Activated CD4-positive, alpha-beta T cell treated with anti-CD3 and anti-CD28 coated beads, Interleukin-2, amount 10 ng/mL, durations not matched to agents 24 days and 14 days (primary cell): Measurements from ENCODE around the gene PCDH8. TPM values are rescaled to one million over a fixed set of nuclear protein-coding genes. Genes with fewer than 3 reads are reported as not detected.

Experiments used
- DNase-seq: peaks from one replicate; pipeline ENCODE4 v3.0.0; 2022
- H3K27ac Mint-ChIP-seq: one replicate; pipeline ENCODE4 v1.8.0; 2022; ENCODE audit warnings: mild to moderate bottlenecking, mixed read lengths
- H3K27me3 Mint-ChIP-seq: one replicate; pipeline ENCODE4 v1.8.0; 2022; ENCODE audit warnings: mixed read lengths
- H3K36me3 Mint-ChIP-seq: one replicate; pipeline ENCODE4 v1.8.0; 2022; ENCODE audit warnings: low read depth, mild to moderate bottlenecking, mixed read lengths
- H3K4me1 Mint-ChIP-seq: one replicate; pipeline ENCODE4 v1.8.0; 2021; ENCODE audit warnings: mixed read lengths
- H3K4me3 Mint-ChIP-seq: one replicate; pipeline ENCODE4 v1.8.0; 2022; ENCODE audit warnings: mild to moderate bottlenecking, moderate library complexity, mixed read lengths
- H3K9me3 Mint-ChIP-seq: one replicate; pipeline ENCODE4 v1.8.0; 2021; ENCODE audit warnings: mixed read lengths
- intact Hi-C: fragments of 100-400 bp; cut with micrococcal nuclease; formaldehyde crosslinking; loops from one replicate; pipeline ENCODE4 v1.15.1; 2023
- total RNA-seq: library from RNA; stranded (reverse); gene quantifications from 2 replicates; pipeline ENCODE4 v1.2.3, GENCODE V29; 2022

The PCDH8 gene, protein sequence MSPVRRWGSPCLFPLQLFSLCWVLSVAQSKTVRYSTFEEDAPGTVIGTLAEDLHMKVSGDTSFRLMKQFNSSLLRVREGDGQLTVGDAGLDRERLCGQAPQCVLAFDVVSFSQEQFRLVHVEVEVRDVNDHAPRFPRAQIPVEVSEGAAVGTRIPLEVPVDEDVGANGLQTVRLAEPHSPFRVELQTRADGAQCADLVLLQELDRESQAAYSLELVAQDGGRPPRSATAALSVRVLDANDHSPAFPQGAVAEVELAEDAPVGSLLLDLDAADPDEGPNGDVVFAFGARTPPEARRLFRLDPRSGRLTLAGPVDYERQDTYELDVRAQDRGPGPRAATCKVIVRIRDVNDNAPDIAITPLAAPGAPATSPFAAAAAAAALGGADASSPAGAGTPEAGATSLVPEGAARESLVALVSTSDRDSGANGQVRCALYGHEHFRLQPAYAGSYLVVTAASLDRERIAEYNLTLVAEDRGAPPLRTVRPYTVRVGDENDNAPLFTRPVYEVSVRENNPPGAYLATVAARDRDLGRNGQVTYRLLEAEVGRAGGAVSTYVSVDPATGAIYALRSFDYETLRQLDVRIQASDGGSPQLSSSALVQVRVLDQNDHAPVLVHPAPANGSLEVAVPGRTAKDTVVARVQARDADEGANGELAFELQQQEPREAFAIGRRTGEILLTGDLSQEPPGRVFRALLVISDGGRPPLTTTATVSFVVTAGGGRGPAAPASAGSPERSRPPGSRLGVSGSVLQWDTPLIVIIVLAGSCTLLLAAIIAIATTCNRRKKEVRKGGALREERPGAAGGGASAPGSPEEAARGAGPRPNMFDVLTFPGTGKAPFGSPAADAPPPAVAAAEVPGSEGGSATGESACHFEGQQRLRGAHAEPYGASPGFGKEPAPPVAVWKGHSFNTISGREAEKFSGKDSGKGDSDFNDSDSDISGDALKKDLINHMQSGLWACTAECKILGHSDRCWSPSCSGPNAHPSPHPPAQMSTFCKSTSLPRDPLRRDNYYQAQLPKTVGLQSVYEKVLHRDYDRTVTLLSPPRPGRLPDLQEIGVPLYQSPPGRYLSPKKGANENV
- total RNA-seq, result not detected in 2 replicates

DNA sequence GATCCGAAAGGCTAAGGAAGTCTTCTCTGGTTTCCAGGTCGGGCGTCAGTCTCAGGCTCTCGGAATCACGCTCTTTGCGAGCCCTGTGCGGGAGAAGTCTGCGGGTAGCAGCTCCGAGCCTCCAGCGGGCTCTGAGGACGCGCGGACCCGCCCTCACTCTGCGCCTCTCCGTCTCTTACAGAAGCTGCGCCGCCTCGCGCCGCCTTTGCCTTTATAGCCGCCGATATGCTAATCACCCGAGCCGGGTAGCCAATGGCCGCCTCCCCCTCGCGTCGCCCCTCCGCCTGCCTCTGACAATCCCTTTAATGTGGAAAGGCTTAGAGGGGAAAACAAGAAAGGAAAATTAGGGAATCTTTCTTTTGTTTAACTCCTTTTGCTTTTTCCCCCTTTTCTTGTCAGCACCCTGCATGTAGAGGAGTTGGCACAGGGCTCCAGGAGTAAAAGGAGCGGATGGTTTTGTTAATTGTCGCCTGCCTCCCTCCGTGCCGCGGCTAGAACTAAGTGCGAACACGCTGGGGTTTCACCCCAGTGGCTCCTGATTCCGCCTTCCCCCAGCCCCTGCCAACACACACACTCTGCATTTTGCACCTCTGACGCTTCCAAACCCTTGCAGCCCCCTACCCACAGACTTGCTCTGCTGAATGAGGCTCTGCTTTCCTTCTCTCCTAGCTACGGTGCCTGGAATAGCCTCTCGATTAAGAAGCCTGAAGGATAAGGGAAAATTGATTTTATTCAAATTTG, at the start of gene PCDH8:
Gene PCDH8, minus strand, starts transcription at position 186 of the 741 bp plus-strand sequence. CDS start 204 bp downstream, outside the sequence.
- Mint-ChIP-seq H3K4me3 (peak within 1 kb of the TSS; percentile 39), H3K27ac (peak within 1 kb of the TSS; percentile 58)
- no peak for DNase-seq

GRCh38 chr13:52896827-52897659, 48.6 kb upstream of the PCDH8 start:
- no peaks in the 10 kb centered on the region for H3K36me3 Mint-ChIP-seq
- no peaks in the 10 kb centered on the region for H3K9me3 Mint-ChIP-seq
- DNase-seq, result peak; percentile 58
- intact Hi-C loops, result no loop called here
- no peak overlapping the region for H3K4me3 Mint-ChIP-seq
- H3K4me1 Mint-ChIP-seq, result no peaks in the 10 kb centered on the region
- peaks cover 3% of the 10 kb centered on the region for H3K27me3 Mint-ChIP-seq
- no peak overlapping the region for H3K27ac Mint-ChIP-seq

More for the DNA sequence above, at the start of gene PCDH8:
- peaks cover 11% of the 10 kb centered on the region for H3K4me1 Mint-ChIP-seq
- intact Hi-C loops, result loop anchor here (5.0 kb wide), 2 partner anchors 181 to 231 kb away; no protein-coding TSS in a partner anchor
- peaks cover 65% of the 10 kb centered on the region for H3K27me3 Mint-ChIP-seq
- peaks cover 19% of the 10 kb centered on the region for H3K9me3 Mint-ChIP-seq
- H3K36me3 Mint-ChIP-seq, result peaks cover 8% of the 10 kb centered on the region

DNA sequence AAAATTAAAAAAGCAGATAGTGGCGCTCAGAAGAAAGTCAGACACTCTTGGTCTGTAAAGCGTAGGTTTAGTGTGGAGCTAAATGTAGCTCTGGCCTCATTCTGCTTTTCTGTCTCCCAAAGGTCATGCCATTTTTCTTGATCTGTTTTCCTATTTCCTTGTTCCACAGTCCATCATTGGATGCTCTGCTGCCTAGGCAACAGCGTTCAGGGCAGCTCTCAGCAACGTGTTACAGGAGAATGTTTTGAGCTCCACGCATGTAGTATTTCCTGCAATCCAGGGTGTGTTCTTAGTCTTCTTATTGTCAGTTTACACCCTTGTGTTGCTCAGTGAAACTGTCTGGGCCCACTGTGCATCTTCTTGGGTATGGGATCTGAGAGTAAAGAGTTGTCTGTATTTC, 46.0 kb upstream of the PCDH8 start:
- Mint-ChIP-seq H3K27me3 (peaks cover 6% of the 10 kb centered on the region), H3K36me3 (no peaks in the 10 kb centered on the region), H3K4me1 (no peaks in the 10 kb centered on the region), H3K27ac (no peak overlapping the region), H3K9me3 (no peaks in the 10 kb centered on the region), H3K4me3 (no peak overlapping the region)
- intact Hi-C loops, result no loop called here
- no peak for DNase-seq

DNA sequence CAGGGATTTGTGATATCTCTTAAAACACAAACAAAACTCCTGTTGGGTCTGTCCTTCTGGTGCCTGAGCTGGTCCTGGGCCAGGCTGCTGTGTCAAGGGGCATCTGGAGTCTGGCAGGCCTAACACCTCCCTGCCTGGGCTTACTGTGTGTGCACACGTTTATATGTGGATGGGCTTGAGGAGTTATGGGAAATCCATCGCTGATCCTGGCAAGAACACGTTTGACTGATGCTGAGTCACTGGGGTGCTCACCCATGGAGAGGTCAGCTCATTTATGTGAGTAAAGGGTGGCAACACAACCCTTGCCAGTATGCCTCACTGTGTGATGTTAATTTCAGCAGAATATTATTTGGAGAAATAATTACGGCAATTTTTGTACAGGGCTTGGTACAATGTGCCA, 44.5 kb upstream of the PCDH8 start:
- intact Hi-C loops, result no loop called here
- Mint-ChIP-seq H3K36me3 (no peaks in the 10 kb centered on the region), H3K27ac (no peak overlapping the region), H3K27me3 (peaks cover 6% of the 10 kb centered on the region), H3K4me3 (no peak overlapping the region), H3K4me1 (no peaks in the 10 kb centered on the region), H3K9me3 (no peaks in the 10 kb centered on the region)
- no peak for DNase-seq

DNA sequence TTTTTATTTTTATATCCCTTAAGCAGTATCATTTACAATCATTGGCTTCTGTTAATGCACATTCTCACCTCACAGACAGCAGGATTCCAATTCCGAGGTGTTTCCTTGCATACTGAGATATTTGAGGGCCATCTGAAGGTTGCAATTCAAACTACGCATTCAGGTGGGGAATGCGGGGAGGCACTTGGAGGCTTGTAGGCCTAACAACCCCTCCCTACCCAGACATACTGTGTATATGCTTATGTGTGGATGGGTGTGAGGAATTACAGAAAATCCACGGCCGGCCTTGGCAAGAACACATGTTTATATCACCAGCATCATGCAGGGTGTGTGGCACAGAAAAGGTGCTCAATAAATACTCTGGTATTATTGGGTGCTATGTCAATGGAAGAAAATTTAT, 43.3 kb upstream of the PCDH8 start:
- Mint-ChIP-seq H3K4me3 (no peak overlapping the region), H3K36me3 (no peaks in the 10 kb centered on the region), H3K27ac (no peak overlapping the region), H3K4me1 (no peaks in the 10 kb centered on the region), H3K27me3 (peaks cover 6% of the 10 kb centered on the region), H3K9me3 (no peaks in the 10 kb centered on the region)
- intact Hi-C loops, result no loop called here
- DNase-seq, result no peak

GRCh38 chr13:52887165-52887564, 38.7 kb upstream of the PCDH8 start:
- H3K4me3 Mint-ChIP-seq, result no peak overlapping the region
- intact Hi-C loops, result no loop called here

DNA sequence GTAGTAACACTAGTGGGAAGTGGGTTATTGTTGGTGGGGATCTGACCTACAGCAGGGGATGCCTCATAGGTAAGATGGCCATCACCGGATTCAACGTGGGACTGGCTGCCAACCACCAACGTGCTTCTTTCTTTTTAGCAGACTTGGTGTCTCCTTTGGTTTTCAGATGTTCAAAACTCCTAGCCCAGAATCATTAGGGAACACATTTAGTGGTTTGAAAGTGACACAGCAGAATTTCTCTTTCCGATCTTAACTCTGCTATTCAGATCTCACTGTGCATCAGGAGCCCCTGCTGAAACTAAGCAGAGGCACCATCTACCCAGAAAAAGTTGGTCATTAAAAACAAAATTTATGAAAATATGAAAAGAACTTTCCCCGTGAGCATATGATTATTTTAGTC, 36.7 kb upstream of the PCDH8 start:
- H3K4me3 Mint-ChIP-seq, result no peak overlapping the region
- H3K27ac Mint-ChIP-seq, result no peak overlapping the region
- H3K27me3 Mint-ChIP-seq, result no peaks in the 10 kb centered on the region
- H3K9me3 Mint-ChIP-seq, result no peaks in the 10 kb centered on the region
- no peak for DNase-seq
- intact Hi-C loops, result no loop called here
- H3K4me1 Mint-ChIP-seq, result no peaks in the 10 kb centered on the region
- no peaks in the 10 kb centered on the region for H3K36me3 Mint-ChIP-seq

More at GRCh38 chr13:52887165-52887564, 38.7 kb upstream of the PCDH8 start:
- Mint-ChIP-seq H3K27me3 (peaks cover 4% of the 10 kb centered on the region), H3K27ac (no peak overlapping the region), H3K36me3 (no peaks in the 10 kb centered on the region), H3K9me3 (no peaks in the 10 kb centered on the region), H3K4me1 (no peaks in the 10 kb centered on the region)
- no peak for DNase-seq

- no peaks in the 10 kb centered on the region for H3K9me3 Mint-ChIP-seq
- no peaks in the 10 kb centered on the region for H3K27me3 Mint-ChIP-seq
- H3K36me3 Mint-ChIP-seq, result no peaks in the 10 kb centered on the region
- H3K4me1 Mint-ChIP-seq, result no peaks in the 10 kb centered on the region
- DNase-seq, result no peak
- intact Hi-C loops, result no loop called here
- no peak overlapping the region for H3K4me3 Mint-ChIP-seq
- H3K27ac Mint-ChIP-seq, result no peak overlapping the region
Measured at GRCh38 chr13:52884429-52885010, 36.1 kb upstream of the PCDH8 start.

DNA sequence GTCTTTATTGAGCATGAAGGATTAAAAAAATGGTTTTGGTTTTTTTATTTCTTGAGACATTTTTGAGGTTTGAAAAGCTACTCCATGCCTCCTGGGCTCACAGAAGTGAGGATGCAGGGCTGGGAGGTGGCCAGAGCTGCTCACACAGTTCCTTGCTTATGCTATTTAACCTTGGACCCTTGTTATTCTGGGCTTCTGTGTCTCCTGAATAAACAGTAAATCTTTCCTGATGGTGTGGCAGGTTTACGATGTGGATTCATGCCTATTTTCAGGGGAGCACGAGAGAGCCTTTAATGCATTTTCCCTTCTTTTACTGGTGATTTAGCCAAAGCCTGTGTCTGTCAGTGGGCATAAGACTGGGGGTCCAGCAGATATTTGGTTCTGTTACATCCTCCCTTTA, 34.3 kb upstream of the PCDH8 start:
- Mint-ChIP-seq H3K36me3 (no peaks in the 10 kb centered on the region), H3K27ac (no peak overlapping the region), H3K4me1 (no peaks in the 10 kb centered on the region), H3K4me3 (no peak overlapping the region), H3K9me3 (no peaks in the 10 kb centered on the region), H3K27me3 (no peaks in the 10 kb centered on the region)
- DNase-seq, result no peak
- intact Hi-C loops, result no loop called here

DNA sequence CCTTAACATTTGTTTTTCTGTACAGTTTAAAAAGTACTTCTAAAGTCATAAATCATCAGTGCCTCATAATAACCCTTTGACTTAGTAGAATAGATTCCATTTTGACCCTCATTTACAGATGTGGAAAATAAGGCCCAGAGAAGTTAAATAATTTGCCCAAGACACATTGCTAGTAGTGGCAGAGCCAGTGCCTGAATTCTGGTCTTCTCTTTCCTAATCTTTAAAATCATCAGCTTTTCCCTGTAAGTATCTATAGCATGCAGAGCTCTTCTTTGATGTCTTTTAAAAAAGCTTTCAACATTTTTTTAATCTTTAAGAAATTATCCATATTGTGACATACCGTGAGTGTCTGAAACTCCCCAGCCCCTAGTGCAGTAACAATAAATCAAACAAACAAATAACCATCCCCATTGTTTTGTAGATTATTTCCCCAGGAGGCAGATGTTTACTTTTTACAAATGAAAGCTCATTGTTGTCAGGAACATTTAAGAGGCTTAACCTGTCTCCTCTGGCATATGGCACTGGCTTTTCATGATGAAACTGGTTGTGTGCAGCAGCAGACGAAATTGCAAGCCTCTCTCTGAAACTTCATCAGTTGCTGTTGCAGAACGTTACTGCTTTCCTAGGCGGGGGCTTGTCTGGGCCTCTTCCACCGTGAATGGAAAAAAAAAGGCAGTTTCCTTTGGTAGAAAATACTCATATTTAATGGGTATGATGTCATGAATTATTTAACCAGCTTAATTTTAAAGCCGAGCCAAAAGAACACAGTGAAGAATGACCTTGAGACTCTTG, 31.7 kb upstream of the PCDH8 start:
- intact Hi-C loops, result no loop called here
- H3K27me3 Mint-ChIP-seq, result no peaks in the 10 kb centered on the region
- H3K9me3 Mint-ChIP-seq, result peaks cover 6% of the 10 kb centered on the region
- no peak overlapping the region for H3K27ac Mint-ChIP-seq
- no peak overlapping the region for H3K4me3 Mint-ChIP-seq
- no peak for DNase-seq
- no peaks in the 10 kb centered on the region for H3K4me1 Mint-ChIP-seq
- H3K36me3 Mint-ChIP-seq, result no peaks in the 10 kb centered on the region

DNA sequence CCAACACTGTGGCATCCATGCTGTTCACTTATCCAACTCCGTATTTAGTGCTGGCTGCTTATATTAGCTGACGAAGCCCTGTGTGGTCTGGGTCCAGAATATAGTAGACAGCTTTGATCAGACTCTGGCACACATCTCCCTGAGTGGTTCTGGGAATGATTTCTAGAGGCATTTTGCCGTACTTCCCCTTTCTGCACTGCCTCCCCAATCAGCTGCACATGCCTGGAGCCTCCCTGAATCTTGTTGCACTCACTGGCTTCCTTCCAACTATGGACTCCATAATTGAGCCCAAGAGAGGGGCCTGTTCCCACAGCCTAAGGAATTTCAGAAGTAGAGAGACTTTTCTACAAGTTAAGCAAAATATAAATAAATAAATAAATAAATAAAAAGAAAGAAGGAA, 30.4 kb upstream of the PCDH8 start:
- no peak overlapping the region for H3K27ac Mint-ChIP-seq
- no peaks in the 10 kb centered on the region for H3K27me3 Mint-ChIP-seq
- no peak for DNase-seq
- intact Hi-C loops, result no loop called here
- H3K9me3 Mint-ChIP-seq, result peaks cover 10% of the 10 kb centered on the region
- H3K4me1 Mint-ChIP-seq, result no peaks in the 10 kb centered on the region
- no peaks in the 10 kb centered on the region for H3K36me3 Mint-ChIP-seq
- H3K4me3 Mint-ChIP-seq, result no peak overlapping the region

DNA sequence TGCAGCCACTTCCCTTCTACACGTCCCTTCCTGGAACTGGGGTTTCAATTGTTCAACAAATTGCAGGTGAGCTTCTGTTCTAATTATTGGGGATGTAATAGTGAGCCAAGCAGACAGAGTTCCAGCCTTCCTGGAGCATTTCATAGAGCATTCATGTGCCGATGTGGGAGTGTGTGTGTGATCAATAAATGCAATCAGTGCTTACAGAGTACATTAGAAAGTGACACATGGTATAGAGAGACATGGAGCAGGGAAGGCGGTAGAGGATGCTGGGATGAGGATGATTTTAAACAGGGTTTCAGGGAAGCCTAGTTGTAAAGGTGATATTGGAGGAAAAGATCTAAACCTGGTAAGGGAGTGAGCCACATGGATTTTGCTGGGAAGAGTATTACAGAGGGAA, 21.7 kb upstream of the PCDH8 start:
- H3K36me3 Mint-ChIP-seq, result no peaks in the 10 kb centered on the region
- no peaks in the 10 kb centered on the region for H3K27me3 Mint-ChIP-seq
- H3K9me3 Mint-ChIP-seq, result peaks cover 4% of the 10 kb centered on the region
- intact Hi-C loops, result no loop called here
- DNase-seq, result no peak
- H3K27ac Mint-ChIP-seq, result no peak overlapping the region
- H3K4me1 Mint-ChIP-seq, result no peaks in the 10 kb centered on the region
- H3K4me3 Mint-ChIP-seq, result no peak overlapping the region
